HepG2 (cell line): Measurements from ENCODE around the gene XAB2. TPM values are rescaled to one million over a fixed set of nuclear protein-coding genes. Genes with fewer than 3 reads are reported as not detected.

Experiments used
- ATAC-seq: fragments of 200-7000 bp; cut with Tn5 transposase; 3 replicates; pipeline ENCODE4 v1.9.1; 2020; ENCODE audit warnings: mild to moderate bottlenecking, moderate library complexity
- BruUV-seq: library from RNA; stranded (reverse); fragments of 400-500 nt; replicated peaks from 2 replicates; lab custom pipeline; 2021; lab: Mats Ljungman, UMichigan
- CTCF ChIA-PET: fragments of 300-600 bp; formaldehyde crosslinking; extraction: SDS; loops from one replicate; lab custom pipeline; 2021; ENCODE audit warnings: low total read pairs, inconsistent platforms, low intra/inter-chr PET ratio; lab: Yijun Ruan, JAX
- POLR2A ChIA-PET: fragments of 350-600 bp; sonication (Branson Sonifier 250); formaldehyde crosslinking; loops from one replicate; lab custom pipeline; 2020; ENCODE audit warnings: antibody characterized with exemption, inconsistent platforms; lab: Yijun Ruan, JAX
- DNase-seq: peaks from one replicate; pipeline ENCODE4 v3.0.0-alpha.2; 2015; ENCODE audit warnings: low spot score
- FAIRE-seq: peaks from 3 replicates; lab custom pipeline; 2011; peaks lifted over from hg19 to GRCh38; lab: Jason Lieb, UNC
- H2AFZ ChIP-seq: one replicate; pipeline ENCODE4 v1.6.1; 2011; ENCODE audit warnings: low read length, inconsistent platforms
- H3K27ac ChIP-seq: fragments of 300-600 bp; 3 replicates; pipeline ENCODE4 v1.8.0; 2011; ENCODE audit warnings: mixed run types, mild to moderate bottlenecking, mixed read lengths, low read length, inconsistent platforms; ENCODE audit not compliant: insufficient read depth; ENCODE audit errors: extremely low read length
- H3K27me3 ChIP-seq, 2 experiments: fragments of 200-600 bp in 1 of 2; 2 replicates in 1 of 2; 3 replicates in 1 of 2; pipeline versions ENCODE4 v1.6.0 to v1.8.0; 2011; ENCODE audit warnings: low read length in 2 of 2, mild to moderate bottlenecking in 2 of 2, moderate library complexity in 2 of 2, inconsistent platforms in 1 of 2; ENCODE audit not compliant: insufficient read depth in 2 of 2, control insufficient read depth in 1 of 2
- H3K36me3 ChIP-seq, 2 experiments: fragments of 200-600 bp in 1 of 2; replicated peaks in 1 of 2; 2 replicates in 1 of 2; 3 replicates in 1 of 2; pipeline versions ENCODE4 v1.5.1 to v1.8.0; 2011; ENCODE audit warnings: low read length in 2 of 2, inconsistent platforms in 1 of 2; ENCODE audit not compliant: insufficient read depth in 2 of 2, control insufficient read depth in 1 of 2
- H3K4me1 ChIP-seq: 2 replicates; pipeline ENCODE4 v1.5.1; 2012; ENCODE audit warnings: low read length, inconsistent platforms; ENCODE audit not compliant: insufficient read depth
- H3K4me2 ChIP-seq: 2 replicates; pipeline ENCODE4 v1.6.0; 2011; ENCODE audit warnings: low read depth, low read length, inconsistent platforms
- H3K4me3 ChIP-seq, 3 experiments: fragments of 200-600 bp in 1 of 3; sonication (generic), shearing (Covaris generic) in 1 of 3; replicated peaks in 1 of 3; 2 replicates each; pipeline ENCODE4 v1.5.1; 2011 to 2016; ENCODE audit warnings: low read length in 3 of 3, inconsistent platforms in 2 of 3, low read depth in 2 of 3, mild to moderate bottlenecking in 2 of 3, control low read depth in 1 of 3, mixed read lengths in 1 of 3; ENCODE audit not compliant: insufficient read depth in 1 of 3
- H3K79me2 ChIP-seq: one replicate; pipeline ENCODE4 v1.6.1; 2011; ENCODE audit warnings: low read length, inconsistent platforms; ENCODE audit not compliant: insufficient read depth
- H3K9ac ChIP-seq: 2 replicates; pipeline ENCODE4 v1.6.0; 2011; ENCODE audit warnings: mild to moderate bottlenecking, low read depth, low read length, inconsistent platforms; ENCODE audit not compliant: insufficient read depth
- H3K9me3 ChIP-seq: 2 replicates; pipeline ENCODE4 v1.5.1; 2012; ENCODE audit warnings: mild to moderate bottlenecking, low read length
- H4K20me1 ChIP-seq: 2 replicates; pipeline ENCODE4 v1.6.0; 2011; ENCODE audit warnings: inconsistent platforms, mild to moderate bottlenecking, low read length, moderate library complexity; ENCODE audit not compliant: insufficient read depth
- CHD4 ChIP-seq: fragments of 200-600 bp; sonication (generic); IDR thresholded peaks from 2 replicates; pipeline ENCODE4 v1.7.0; 2017; ENCODE audit warnings: mild to moderate bottlenecking, low read length, borderline replicate concordance
- E2F5 ChIP-seq: sonication (generic); formaldehyde crosslinking; conservative IDR thresholded peaks from 2 replicates; pipeline ENCODE4 v1.4.0; 2020; ENCODE audit warnings: missing genetic modification reagents
- ETV5 ChIP-seq: IDR thresholded peaks from 2 replicates; pipeline ENCODE4 v1.6.1; 2018; ENCODE audit warnings: missing biosample characterization, missing genetic modification reagents, inconsistent platforms, borderline replicate concordance
- GABPA ChIP-seq, 2 experiments: IDR thresholded peaks; 2 replicates each; pipeline ENCODE4 v1.6.1; 2011 to 2016; ENCODE audit warnings: low read depth in 2 of 2, low read length in 1 of 2, missing biosample characterization in 1 of 2, missing genetic modification characterization in 1 of 2
- HNF1B ChIP-seq: sonication (generic); formaldehyde crosslinking; IDR thresholded peaks from 2 replicates; pipeline ENCODE4 v1.5.1; 2020; ENCODE audit warnings: mild to moderate bottlenecking, moderate library complexity, missing genetic modification reagents
- HNF4A ChIP-seq: sonication (generic); formaldehyde crosslinking; IDR thresholded peaks from 2 replicates; pipeline ENCODE4 v1.4.0; 2020; ENCODE audit warnings: missing genetic modification reagents
- HNF4G ChIP-seq, 2 experiments: sonication (generic) in 1 of 2; formaldehyde crosslinking in 1 of 2; IDR thresholded peaks; 2 replicates each; pipeline versions ENCODE4 v1.4.0 to v1.6.1; 2011 to 2020; ENCODE audit warnings: borderline replicate concordance in 2 of 2, low read depth in 2 of 2, mild to moderate bottlenecking in 2 of 2, low read length in 1 of 2, missing genetic modification reagents in 1 of 2, moderate library complexity in 1 of 2
- ZBTB2 ChIP-seq: sonication (generic); formaldehyde crosslinking; IDR thresholded peaks from 2 replicates; pipeline ENCODE4 v1.8.0; 2022; ENCODE audit warnings: low read depth, missing genetic modification reagents
- ZFX ChIP-seq: sonication (generic); formaldehyde crosslinking; IDR thresholded peaks from 2 replicates; pipeline ENCODE4 v1.4.0; 2020; ENCODE audit warnings: mild to moderate bottlenecking, low read depth, missing genetic modification reagents, moderate library complexity
- ZNF205 ChIP-seq: IDR thresholded peaks from 2 replicates; pipeline ENCODE4 v1.6.1; 2018; ENCODE audit warnings: missing biosample characterization, missing genetic modification reagents
- ZNF296 ChIP-seq: sonication (generic); formaldehyde crosslinking; conservative IDR thresholded peaks from 2 replicates; pipeline ENCODE4 v1.5.0; 2020; ENCODE audit warnings: mild to moderate bottlenecking, missing genetic modification reagents
- ZNF629 ChIP-seq: sonication (generic); formaldehyde crosslinking; conservative IDR thresholded peaks from 2 replicates; pipeline ENCODE4 v1.5.0; 2020; ENCODE audit warnings: missing genetic modification reagents
- WGBS: methylation state at CpG from one replicate; pipeline ENCODE4 v1.1.6; 2017; ENCODE audit warnings: low lambda C conversion rate; 5-methylcytosine and 5-hydroxymethylcytosine counted together
- in situ Hi-C: cut with HindIII; loops from 2 replicates; pipeline ENCODE4 v1.10.0; 2017; ENCODE audit warnings: low pct_unique_long_range_greater_than_20kb; ENCODE audit not compliant: extremely low pct_ligation_motif_present
- intact Hi-C: fragments of 100-400 bp; cut with micrococcal nuclease; formaldehyde crosslinking; loops from one replicate; pipeline ENCODE4 v1.10.0; 2022; ENCODE audit not compliant: unreplicated experiment
- polyA plus RNA-seq, 8 experiments: library from polyadenylated mRNA; depleted of rRNA in 3 of 8; stranded (reverse) in 7 of 8; unstranded in 1 of 8; fragments of >200 nt; fragmentation: Illumina TruSeq in 4 of 8; extraction: Trizol in 4 of 8; gene quantifications; 2 replicates each; pipeline versions ENCODE4 v1.2.1 to v1.2.3, GENCODE V29; 2011 to 2016; ENCODE audit warnings: low read depth in 4 of 8, missing spikeins in 1 of 8, mixed read lengths in 1 of 8; ENCODE audit not compliant: insufficient read depth in 1 of 8
- total RNA-seq, 5 experiments: library from RNA; depleted of rRNA; stranded (reverse); fragments of >200 nt; fragmentation: Illumina TruSeq; extraction: Trizol; gene quantifications; 2 replicates each; pipeline ENCODE4 v1.2.3, GENCODE V29; 2016; ENCODE audit warnings: low read depth in 1 of 5

Gene XAB2
- total and polyA plus RNA-seq, 2 of the 13 experiments (the other 11 are each of a cell fraction or from before 2014, with no cell fraction given): 6.2 to 23.9 TPM

DNA sequence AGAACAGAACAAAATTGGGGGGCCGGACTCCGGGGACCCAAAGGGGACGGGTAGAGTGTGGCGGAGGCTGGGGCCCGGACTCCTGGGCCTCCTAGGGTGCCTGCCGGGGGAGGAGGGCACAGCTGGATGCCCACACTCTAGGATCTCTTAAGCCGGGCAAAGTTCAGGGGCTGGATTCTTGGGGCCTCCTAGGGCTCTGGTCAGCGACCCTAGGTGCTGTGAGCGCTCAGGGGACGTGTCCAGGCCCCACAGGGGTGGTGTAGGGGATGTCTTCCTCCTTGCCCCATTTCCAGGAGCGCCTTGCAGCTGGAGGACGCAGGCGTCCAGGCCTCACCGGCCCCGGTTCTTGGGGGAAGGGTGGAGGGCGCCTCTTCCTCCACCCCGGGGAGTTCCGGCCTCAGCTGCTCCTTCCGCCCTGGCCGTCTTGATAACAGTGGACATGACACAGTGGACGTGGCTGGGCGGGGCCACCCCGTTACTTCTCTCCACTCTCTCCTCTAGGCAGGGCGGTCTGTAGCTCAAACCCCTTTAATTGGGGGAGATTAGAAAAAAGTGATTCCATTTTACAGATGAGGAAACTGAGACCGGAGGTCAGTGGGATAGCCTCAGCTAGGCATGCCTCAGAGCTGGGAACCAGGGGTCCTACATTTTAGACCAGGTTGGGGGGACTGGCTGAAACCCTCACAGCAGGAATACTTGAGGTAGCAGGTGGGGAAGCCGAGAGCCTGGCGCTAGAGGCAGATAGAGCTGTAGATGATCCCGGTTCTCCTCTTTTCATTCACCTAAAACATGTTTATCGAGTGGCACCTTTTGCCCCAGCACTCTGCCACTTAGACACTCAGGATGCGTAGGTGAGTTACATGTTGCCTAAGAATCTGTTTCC lies 8.3 kb upstream of the XAB2 start:
- in situ Hi-C loops (no loop called here), intact Hi-C loops (no loop called here)
- BruUV-seq: TSS peak; percentile 48
- Histone ChIP-seq H3K4me3 (peak overlapping the region; percentile 93 to 96 (median 95)), H3K27me3 (no peaks in the 10 kb centered on the region; a peak in 1 of 5 replicates), H2AFZ (no peak overlapping the region), H3K9ac (peak overlapping the region; percentile 85), H3K9me3 (no peaks in the 10 kb centered on the region), H3K27ac (peak overlapping the region; percentile 61), H3K79me2 (peaks cover 7% of the 10 kb centered on the region), H3K4me1 (peaks cover 23% of the 10 kb centered on the region), H3K36me3 (no peaks in the 10 kb centered on the region; a peak in 1 of 5 replicates), H3K4me2 (peak overlapping the region; percentile 78), H4K20me1 (no peaks in the 10 kb centered on the region; the same call in 1 of the 2 replicates)
- POLR2A ChIA-PET: interaction anchor here (0.7 to 1.5 kb wide), 3 partner anchors 15 to 43 kb away, joined by 4 to 12 read pairs (median 7); partner anchors contain the start of genes CAMSAP3 and TRAPPC5
- CTCF ChIA-PET: no interaction called here
- ATAC-seq (peak; percentile 31), DNase-seq (no peak), FAIRE-seq (no peak)
- WGBS: 53% methylated on average over 15 of the region's 30 CpGs
- TF ChIP-seq ZNF205 (CRISPR knock-in tag) (0 out of 2 replicates have a peak, but pooled peaks have one; percentile 23), ZFX (CRISPR knock-in tag) (0 out of 2 replicates have a peak, but pooled peaks have one; percentile 6), HNF1B (CRISPR knock-in tag) (0 out of 2 replicates have a peak, but pooled peaks have one; percentile 25), ETV5 (CRISPR knock-in tag) (0 out of 2 replicates have a peak, but pooled peaks have one; percentile 19), ZNF296 (CRISPR knock-in tag) (peak; percentile 60; the same call in 1 of the 2 replicates), ZBTB2 (CRISPR knock-in tag) (no peak), E2F5 (CRISPR knock-in tag) (no peak), HNF4G (IDR thresholded peaks at IDR 0.05; ENCODE audit: borderline replicate concordance, low read depth, low read length) (peak; percentile 4; the same call in 1 of the 2 replicates), HNF4G (CRISPR knock-in tag; IDR thresholded peaks at IDR 0.05; ENCODE audit: borderline replicate concordance, low read depth) (no peak), CHD4 (0 out of 2 replicates have a peak, but pooled peaks have one; percentile 52), HNF4A (peak; percentile 20; the same call in 1 of the 2 replicates), GABPA (IDR thresholded peaks at IDR 0.05; ENCODE audit: low read depth, low read length) (peak; percentile 40), GABPA (CRISPR knock-in tag; IDR thresholded peaks at IDR 0.05; ENCODE audit: low read depth) (peak; percentile 46; the same call in 1 of the 2 replicates), ZNF629 (CRISPR knock-in tag) (peak; percentile 89)
